ENCODE results near the gene JUN. TPM values are rescaled to one million over a fixed set of nuclear protein-coding genes. Genes with fewer than 3 reads are reported as not detected.

JUN gene
- total RNA-seq, 1 experiment from 2014 or later: 15.9 TPM

GRCh38 chr1:58812926-58813325, 29.1 kb upstream of the JUN start:
- peaks cover 26% of the 10 kb centered on the region for H3K27me3 Mint-ChIP-seq (ENCODE audit: low read depth)
- no peaks in the 10 kb centered on the region for H3K9me3 Mint-ChIP-seq
- ChIA-PET CTCF (no interaction called here), POLR2A (no interaction called here)
- peaks cover 40% of the 10 kb centered on the region for H3K4me1 Mint-ChIP-seq
- no peak for TF ChIP-seq NR1H2 (CRISPR knock-in tag; IDR thresholded peaks at IDR 0.05)
- no peak for TF ChIP-seq ZBTB43 (CRISPR knock-in tag; IDR thresholded peaks at IDR 0.05)
- TF ChIP-seq PRDM15 (CRISPR knock-in tag; IDR thresholded peaks at IDR 0.05): no peak
- TF ChIP-seq MYBL2 (CRISPR knock-in tag; IDR thresholded peaks at IDR 0.05): no peak
- no peak for TF ChIP-seq AFF4 (CRISPR knock-in tag; IDR thresholded peaks at IDR 0.05; ENCODE audit: borderline replicate concordance)
- TF ChIP-seq GABPB1 (CRISPR knock-in tag; IDR thresholded peaks at IDR 0.05): no peak
- TF ChIP-seq, protein P1, sequence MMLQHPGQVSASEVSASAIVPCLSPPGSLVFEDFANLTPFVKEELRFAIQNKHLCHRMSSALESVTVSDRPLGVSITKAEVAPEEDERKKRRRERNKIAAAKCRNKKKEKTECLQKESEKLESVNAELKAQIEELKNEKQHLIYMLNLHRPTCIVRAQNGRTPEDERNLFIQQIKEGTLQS (CRISPR knock-in tag; conservative IDR thresholded peaks at IDR 0.05): no peak
- TF ChIP-seq CBFB (CRISPR knock-in tag; IDR thresholded peaks at IDR 0.05; ENCODE audit: low read depth): no peak
- TF ChIP-seq, protein P2, sequence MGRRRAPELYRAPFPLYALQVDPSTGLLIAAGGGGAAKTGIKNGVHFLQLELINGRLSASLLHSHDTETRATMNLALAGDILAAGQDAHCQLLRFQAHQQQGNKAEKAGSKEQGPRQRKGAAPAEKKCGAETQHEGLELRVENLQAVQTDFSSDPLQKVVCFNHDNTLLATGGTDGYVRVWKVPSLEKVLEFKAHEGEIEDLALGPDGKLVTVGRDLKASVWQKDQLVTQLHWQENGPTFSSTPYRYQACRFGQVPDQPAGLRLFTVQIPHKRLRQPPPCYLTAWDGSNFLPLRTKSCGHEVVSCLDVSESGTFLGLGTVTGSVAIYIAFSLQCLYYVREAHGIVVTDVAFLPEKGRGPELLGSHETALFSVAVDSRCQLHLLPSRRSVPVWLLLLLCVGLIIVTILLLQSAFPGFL (CRISPR knock-in tag; IDR thresholded peaks at IDR 0.05; ENCODE audit: borderline replicate concordance): no peak
- no peak for TF ChIP-seq JUN (CRISPR knock-in tag; IDR thresholded peaks at IDR 0.05)
- no peak for TF ChIP-seq NFATC4 (CRISPR knock-in tag; IDR thresholded peaks at IDR 0.05)
- ATAC-seq (no peak), DNase-seq (ENCODE audit: low spot score) (no peak)
- H3K27ac Mint-ChIP-seq: no peak overlapping the region
- H3K4me3 Mint-ChIP-seq: no peak overlapping the region
- H3K36me3 Mint-ChIP-seq: no peaks in the 10 kb centered on the region

GRCh38 chr1:58812468-58812867, 28.6 kb upstream of the JUN start:
- DNase-seq (ENCODE audit: low spot score): no peak
- no peak overlapping the region for H3K27ac Mint-ChIP-seq
- no peaks in the 10 kb centered on the region for H3K36me3 Mint-ChIP-seq
- H3K27me3 Mint-ChIP-seq (ENCODE audit: low read depth): peaks cover 26% of the 10 kb centered on the region
- no peaks in the 10 kb centered on the region for H3K9me3 Mint-ChIP-seq
- POLR2A ChIA-PET: no interaction called here
- TF ChIP-seq, protein P3, sequence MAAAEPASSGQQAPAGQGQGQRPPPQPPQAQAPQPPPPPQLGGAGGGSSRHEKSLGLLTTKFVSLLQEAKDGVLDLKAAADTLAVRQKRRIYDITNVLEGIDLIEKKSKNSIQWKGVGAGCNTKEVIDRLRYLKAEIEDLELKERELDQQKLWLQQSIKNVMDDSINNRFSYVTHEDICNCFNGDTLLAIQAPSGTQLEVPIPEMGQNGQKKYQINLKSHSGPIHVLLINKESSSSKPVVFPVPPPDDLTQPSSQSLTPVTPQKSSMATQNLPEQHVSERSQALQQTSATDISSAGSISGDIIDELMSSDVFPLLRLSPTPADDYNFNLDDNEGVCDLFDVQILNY (CRISPR knock-in tag; IDR thresholded peaks at IDR 0.05): no peak
- peaks cover 40% of the 10 kb centered on the region for H3K4me1 Mint-ChIP-seq
- CTCF ChIA-PET: no interaction called here
- no peak overlapping the region for H3K4me3 Mint-ChIP-seq
- no peak for ATAC-seq
